Measurements from ENCODE around the gene NUMB.

DNA sequence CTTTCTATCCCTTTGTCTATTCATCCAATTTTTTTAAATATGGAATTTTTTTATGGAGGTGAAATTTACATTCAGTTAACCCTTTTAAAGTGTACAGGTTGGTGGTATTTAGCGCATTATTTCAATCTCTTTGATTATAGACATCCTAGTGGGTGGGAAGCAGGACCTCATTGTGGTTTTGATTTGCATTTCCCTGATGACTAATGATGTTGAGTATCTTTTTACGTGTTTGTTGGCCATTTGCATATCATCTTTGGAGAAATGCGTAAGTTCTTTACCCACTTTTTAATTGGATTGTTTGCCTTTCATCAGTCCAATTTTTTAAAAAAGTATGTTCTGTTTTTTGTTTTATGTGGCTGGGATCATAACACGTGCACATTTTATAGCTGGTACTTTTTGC, 200.3 kb downstream of the NUMB start:
- TF ChIP-seq POLR2A (IDR thresholded peaks at IDR 0.05; ENCODE audit: low read depth, low read length) (no peak), POLR2AphosphoS5 (IDR thresholded peaks at IDR 0.05; ENCODE audit: low read depth, low read length) (no peak)
